Hematopoietic multipotent progenitor cell treated with erythropoietin and hydrocortisone succinate and interleukin-3 and kit ligand, for 15 days (in vitro differentiated cells): ENCODE results near the gene DDX47.
"Not testable (repeated sequence)": the region's sequence is repeated elsewhere in the genome, so short reads cannot be mapped to it uniquely, and the experiment has no call there.

ENCODE experiments used
- DNase-seq: peaks from one replicate; pipeline ENCODE4 v3.0.0-alpha.2; 2015; ENCODE audit warnings: low spot score

Gene DDX47

DNA sequence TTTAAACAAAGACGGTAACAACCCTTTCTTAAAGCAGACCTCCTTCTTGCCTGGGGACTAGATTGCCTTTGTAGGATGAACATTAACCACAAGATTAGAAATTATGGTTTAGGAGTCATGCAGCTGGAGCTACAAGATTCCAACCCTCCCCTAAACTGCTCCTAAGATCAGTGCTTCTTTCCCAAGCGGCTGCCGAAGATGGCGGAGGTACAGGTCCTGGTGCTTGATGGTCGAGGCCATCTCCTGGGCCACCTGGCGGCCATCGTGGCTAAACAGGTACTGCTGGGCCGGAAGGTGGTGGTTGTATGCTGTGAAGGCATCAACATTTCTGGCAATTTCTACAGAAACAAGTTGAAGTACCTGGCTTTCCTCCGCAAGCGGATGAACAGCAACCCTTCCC, 62.2 kb downstream of the DDX47 start:
- DNase-seq, result not testable (repeated sequence)

DNA sequence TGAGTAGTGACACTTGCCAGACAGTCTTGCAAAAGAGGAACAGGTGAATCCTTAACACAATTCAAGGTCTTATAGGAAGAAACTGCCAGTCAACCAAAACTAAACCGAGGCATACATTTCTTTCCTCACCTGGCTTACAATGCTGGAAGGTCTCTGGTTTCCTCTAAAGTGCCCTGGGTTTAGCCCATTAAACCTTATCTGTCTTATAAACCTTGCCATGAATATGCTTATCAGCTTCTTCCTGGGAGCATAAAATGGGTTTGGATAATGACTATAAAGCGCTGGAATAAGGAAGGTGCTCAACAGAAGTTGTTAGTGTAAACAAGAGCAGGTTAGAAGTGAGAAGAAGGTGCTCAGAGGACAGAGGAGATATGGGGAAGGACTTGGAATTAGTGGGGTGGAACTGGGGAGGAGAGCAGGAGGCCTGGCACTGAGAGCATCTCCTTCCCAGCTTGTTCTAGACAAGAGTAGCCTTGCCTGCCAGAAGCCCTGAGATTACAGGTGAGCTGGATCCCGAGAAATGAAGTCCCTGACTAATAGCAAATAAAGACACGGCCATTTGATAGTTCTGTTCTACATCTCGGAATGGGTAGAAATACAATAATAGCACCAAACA, 64.1 kb downstream of the DDX47 start:
- DNase-seq, result no peak

DNA sequence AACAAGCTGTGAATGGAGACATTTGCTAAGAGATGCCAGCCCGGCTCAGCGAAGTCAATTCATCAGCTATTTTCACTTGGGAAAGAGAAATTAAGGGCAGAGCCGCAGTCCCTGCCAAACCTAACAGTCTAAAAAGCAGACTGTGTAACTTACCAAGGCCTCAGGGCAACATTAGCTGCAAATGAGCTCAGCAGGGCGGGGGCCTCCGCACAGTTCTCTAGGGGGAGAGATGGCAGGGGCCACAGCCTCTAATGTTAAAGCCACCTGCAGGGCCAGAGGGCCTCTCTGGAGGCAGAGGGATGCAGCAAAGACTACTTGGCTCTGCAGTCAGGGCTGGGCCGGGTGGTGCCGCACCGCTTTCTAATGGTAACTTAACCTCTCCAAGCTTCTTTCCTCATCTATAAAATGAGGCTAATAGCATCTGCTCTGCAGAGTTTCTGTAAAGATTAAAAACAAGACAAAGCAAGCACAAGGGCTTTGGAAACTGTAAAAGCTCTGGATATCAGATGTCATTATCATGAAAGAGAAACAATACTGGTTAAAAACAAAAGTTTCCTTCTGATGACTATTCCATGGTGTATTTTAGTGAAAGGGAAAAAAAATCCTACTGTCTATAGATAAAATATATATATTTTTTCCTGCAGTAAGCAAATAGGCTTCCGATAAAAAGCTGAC, 64.8 kb downstream of the DDX47 start:
- no peak for DNase-seq
